22Rv1 (cell line): ENCODE measurements around the gene SLC38A1.

ENCODE experiments used
- H3K27ac ChIP-seq: fragments of 450-650 bp; 2 replicates; pipeline ENCODE4 v1.5.1; 2017
- CTCF ChIP-seq: fragments of 450-650 bp; IDR thresholded peaks from 2 replicates; pipeline ENCODE4 v1.5.1; 2017; ENCODE audit warnings: mild to moderate bottlenecking
- ZFX ChIP-seq: fragments of 450-650 bp; IDR thresholded peaks from 2 replicates; pipeline ENCODE4 v1.6.1; 2017; ENCODE audit warnings: antibody characterized with exemption, borderline replicate concordance

The SLC38A1 gene

GRCh38 chr12:46227616-46228015 is 41.2 kb downstream of the SLC38A1 start:
- no peak for TF ChIP-seq ZFX
- no peak for TF ChIP-seq CTCF
- no peak overlapping the region for H3K27ac ChIP-seq

- TF ChIP-seq ZFX (no peak), CTCF (no peak)
- H3K27ac ChIP-seq: no peak overlapping the region
These were observed 44.5 kb downstream of the SLC38A1 start for GRCh38 chr12:46224386-46224785.

GRCh38 chr12:46223047-46223446 is 45.8 kb downstream of the SLC38A1 start:
- H3K27ac ChIP-seq: no peak overlapping the region
- no peak for TF ChIP-seq ZFX
- no peak for TF ChIP-seq CTCF

GRCh38 chr12:46222636-46223035 is 46.2 kb downstream of the SLC38A1 start:
- no peak for TF ChIP-seq ZFX
- TF ChIP-seq CTCF: no peak
- H3K27ac ChIP-seq: no peak overlapping the region

DNA sequence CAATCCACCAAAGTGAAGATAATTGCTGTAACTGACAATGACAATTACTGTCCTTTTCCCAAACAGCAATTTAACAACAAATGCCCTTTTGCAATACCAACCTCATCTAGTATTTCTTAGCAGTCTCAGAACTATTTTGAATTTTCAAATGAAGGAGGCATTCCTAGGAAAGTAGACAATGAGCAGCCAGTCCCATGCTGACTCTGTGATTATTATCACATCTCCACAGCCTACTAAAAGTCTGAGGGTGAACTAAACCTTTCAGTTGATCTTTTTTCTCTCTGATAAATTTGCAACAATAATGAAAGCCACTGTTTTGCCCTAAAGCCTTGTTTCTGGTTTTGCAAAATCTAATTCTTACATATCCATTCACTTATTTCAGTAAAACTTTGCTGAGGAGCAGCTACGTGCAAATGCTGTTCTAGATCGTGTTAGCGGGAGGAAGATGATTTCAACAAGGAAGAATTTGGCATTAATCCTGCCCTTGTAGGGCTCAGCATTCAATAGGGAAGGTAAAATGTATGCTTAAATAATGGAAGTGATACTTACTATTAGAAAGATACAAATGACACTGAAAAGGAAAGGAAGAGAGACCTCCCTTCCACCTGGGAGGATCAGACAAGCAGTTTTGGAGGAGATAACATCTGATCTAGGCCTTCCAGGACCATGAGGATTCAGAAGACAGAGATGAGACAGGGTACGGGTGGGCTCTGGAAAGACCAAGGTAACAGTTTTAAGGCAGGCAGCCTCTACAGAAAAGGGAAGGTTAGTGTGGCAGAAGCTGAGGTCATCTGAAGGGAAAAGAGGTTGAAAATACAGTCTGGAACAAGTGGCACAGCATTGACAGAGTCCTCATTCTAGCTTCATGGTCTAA is 47.4 kb downstream of the SLC38A1 start:
- H3K27ac ChIP-seq: no peak overlapping the region
- TF ChIP-seq ZFX (no peak), CTCF (no peak)

DNA sequence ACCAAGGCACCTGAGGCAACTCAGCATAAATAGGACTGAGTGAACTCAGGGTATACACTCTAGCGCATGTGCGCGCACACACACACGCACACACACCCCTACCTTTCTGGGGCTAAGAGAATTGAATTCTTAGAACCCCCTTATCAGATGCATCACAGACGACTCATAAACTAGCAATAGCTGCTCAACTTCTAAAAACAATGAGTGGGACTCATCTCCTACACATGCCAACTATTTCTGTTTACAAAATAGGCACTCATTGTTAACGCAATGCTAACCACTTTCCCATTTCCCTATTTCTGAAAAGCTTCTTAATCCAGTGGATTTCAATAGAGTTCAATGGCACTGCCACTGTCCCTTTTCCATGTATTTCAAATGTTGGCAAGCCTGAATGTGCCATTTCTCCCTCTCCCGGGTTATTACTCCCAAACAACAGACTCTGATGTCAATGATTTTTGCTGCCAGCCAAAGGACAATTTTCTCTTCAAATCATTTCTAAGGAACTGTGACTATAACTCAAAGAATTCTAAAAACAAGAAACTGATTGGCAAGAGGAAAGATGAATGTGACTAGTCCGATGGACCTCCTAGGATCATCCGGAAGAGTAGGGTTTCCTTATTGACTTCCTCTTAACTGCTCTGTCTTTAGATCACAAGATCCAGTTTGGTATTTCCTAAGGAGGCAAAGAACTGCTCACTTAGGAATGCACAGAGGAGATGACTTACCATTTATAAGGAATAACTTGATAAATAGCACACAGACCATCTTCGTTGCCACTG is 48.8 kb downstream of the SLC38A1 start:
- H3K27ac ChIP-seq: no peak overlapping the region
- no peak for TF ChIP-seq CTCF
- TF ChIP-seq ZFX: no peak
